Transverse colon (tissue), 4 donors: ENCODE data around the gene RCL1. TPM values are rescaled to one million over a fixed set of nuclear protein-coding genes. Genes with fewer than 3 reads are reported as not detected.

Experiments
- DNase-seq: peaks from one replicate; pipeline ENCODE4 v3.0.0-alpha.2; 2019
- H3K27ac ChIP-seq, 4 donors: fragments of 200-600 bp; sonication (generic); 2 replicates each; pipeline ENCODE4 v1.5.1; 2016 to 2018; ENCODE audit warnings: inconsistent platforms in 4 of 4
- H3K27me3 ChIP-seq: fragments of 200-600 bp; sonication (generic); 2 replicates; pipeline ENCODE4 v1.5.1; 2017; ENCODE audit warnings: inconsistent platforms
- H3K36me3 ChIP-seq, 4 donors: fragments of 200-600 bp; sonication (generic); 2 replicates each; pipeline ENCODE4 v1.5.1; 2017 to 2019; ENCODE audit warnings: inconsistent platforms in 4 of 4
- H3K4me1 ChIP-seq, 4 donors: fragments of 200-600 bp; sonication (generic); 2 replicates each; pipeline ENCODE4 v1.5.1; 2017 to 2020; ENCODE audit warnings: inconsistent platforms in 4 of 4
- H3K4me3 ChIP-seq, 4 donors: fragments of 200-600 bp; sonication (generic); 1 replicate in 1 of 4; 2 replicates in 3 of 4; pipeline versions ENCODE4 v1.5.1 to v1.6.1; 2017 to 2019; ENCODE audit warnings: inconsistent platforms in 4 of 4
- H3K9me3 ChIP-seq, 2 donors: fragments of 200-600 bp; sonication (generic); 2 replicates each; pipeline ENCODE4 v1.5.1; 2017 to 2019; ENCODE audit warnings: inconsistent platforms in 2 of 2
- CTCF ChIP-seq, 5 experiments: fragments of 200-600 bp in 3 of 5; fragments of 450-650 bp in 2 of 5; sonication (generic) in 3 of 5; IDR thresholded peaks; 1 replicate in 2 of 5; 2 replicates in 3 of 5; pipeline ENCODE4 v1.5.1; 2016 to 2017; ENCODE audit warnings: antibody characterized with exemption in 5 of 5, inconsistent platforms in 3 of 5, mild to moderate bottlenecking in 2 of 5, moderate library complexity in 1 of 5
- EP300 ChIP-seq: sonication (generic); formaldehyde crosslinking; IDR thresholded peaks from one replicate; pipeline ENCODE4 v1.6.1; 2017; ENCODE audit warnings: antibody characterized with exemption, low read depth
- POLR2A ChIP-seq: fragments of 450-650 bp; IDR thresholded peaks from one replicate; pipeline ENCODE4 v1.6.1; 2016; ENCODE audit warnings: antibody characterized with exemption, mild to moderate bottlenecking, moderate library complexity
- POLR2AphosphoS5 ChIP-seq, 3 donors: sonication (generic); formaldehyde crosslinking; IDR thresholded peaks; one replicate each; pipeline ENCODE4 v1.6.1; 2016; ENCODE audit warnings: antibody characterized with exemption in 3 of 3
- WGBS, 2 donors: methylation state at CpG; one replicate each; pipeline ENCODE4 v1.1.5; 2018; ENCODE audit warnings: low coverage in 1 of 2; 5-methylcytosine and 5-hydroxymethylcytosine counted together
- in situ Hi-C, 4 donors: fragments of 200-750 bp; cut with MboI; loops; one replicate each; pipeline versions ENCODE4 v1.15.0 to v1.15.1; 2017; ENCODE audit warnings: low sequenced_read_pairs in 3 of 4, low pct_ligation_motif_present in 1 of 4, low pct_unique_long_range_greater_than_20kb in 1 of 4
- intact Hi-C: fragments of 100-400 bp; cut with DNase I; formaldehyde crosslinking; loops from one replicate; pipeline ENCODE4 v1.15.1; 2023; ENCODE audit warnings: low total_unique reads
- total RNA-seq, 4 donors: library from RNA; depleted of rRNA; stranded (reverse); fragments of >200 nt; gene quantifications; one replicate each; pipeline ENCODE4 v1.1.0, GENCODE V29; 2016

Gene RCL1
- total RNA-seq, 4 donors from 2014 or later, result 2.6 to 23.5 (median 7.3) TPM

DNA sequence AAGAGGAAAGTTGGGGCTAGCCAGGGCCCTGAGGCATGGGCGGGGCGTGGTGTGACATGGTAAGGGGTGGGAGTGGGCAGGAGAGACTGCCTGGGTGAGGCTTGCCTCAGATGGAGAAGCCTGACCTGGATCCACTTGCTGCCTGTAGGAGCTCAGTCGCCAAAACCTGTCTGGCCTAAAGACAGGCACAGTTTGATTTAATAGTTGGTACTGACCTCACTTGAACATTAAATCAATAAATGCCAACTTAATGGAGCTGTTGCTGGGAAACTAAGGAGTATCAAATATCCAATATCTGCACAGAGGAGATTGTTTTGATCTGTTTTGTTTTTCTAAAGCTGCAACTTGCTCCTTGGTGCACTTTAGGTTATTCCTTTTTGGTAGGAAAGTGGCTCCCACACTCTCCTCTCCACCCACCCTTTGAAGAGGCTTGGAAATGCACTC, 86.4 kb downstream of the RCL1 start:
- Histone ChIP-seq H3K4me1 (no peaks in the 10 kb centered on the region), H3K9me3 (no peaks in the 10 kb centered on the region), H3K27ac (no peak overlapping the region), H3K36me3 (no peaks in the 10 kb centered on the region), H3K4me3 (no peak overlapping the region), H3K27me3 (no peaks in the 10 kb centered on the region)
- DNase-seq, result no peak
- in situ Hi-C loops (no loop called here), intact Hi-C loops (no loop called here)
- no peak for TF ChIP-seq POLR2A
- WGBS, 2 donors, result 90 to 100% methylated on average over 1 to 3 of the region's 3 CpGs

DNA sequence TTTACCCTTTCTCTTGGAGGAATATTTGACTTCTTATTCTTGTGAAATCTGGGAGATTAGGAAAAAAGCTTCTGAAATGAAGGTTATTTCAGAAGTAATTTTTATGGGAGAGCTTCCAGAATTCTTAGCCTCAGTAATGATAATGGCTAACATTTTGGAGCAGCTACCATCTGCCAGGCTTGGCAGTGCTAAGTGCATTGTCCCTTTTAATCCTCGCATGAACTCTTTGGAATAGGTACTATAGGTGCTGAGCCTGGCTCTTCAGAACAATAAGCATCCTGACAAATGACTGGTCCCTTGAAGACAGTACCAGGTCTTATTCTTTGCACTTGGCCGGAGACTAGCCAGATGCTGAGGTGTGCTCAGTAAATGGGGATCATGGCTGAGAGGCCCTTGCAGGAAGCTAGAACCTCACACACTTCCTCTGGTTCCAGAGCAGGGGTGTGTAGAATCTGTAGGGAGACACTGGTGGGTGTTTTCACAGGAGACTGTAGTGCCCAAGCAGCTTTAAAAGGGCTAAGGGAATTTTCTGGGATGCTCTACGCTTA, 90.7 kb downstream of the RCL1 start:
- H3K4me3 ChIP-seq, result no peak overlapping the region
- intact Hi-C loops, result no loop called here
- no peak for DNase-seq
- in situ Hi-C loops, result no loop called here
- H3K27me3 ChIP-seq, result no peaks in the 10 kb centered on the region
- H3K36me3 ChIP-seq, result no peaks in the 10 kb centered on the region
- no peak overlapping the region for H3K27ac ChIP-seq
- H3K9me3 ChIP-seq, result no peaks in the 10 kb centered on the region
- no peaks in the 10 kb centered on the region for H3K4me1 ChIP-seq
- TF ChIP-seq POLR2AphosphoS5 (IDR thresholded peaks at IDR 0.05) (no peak), CTCF (IDR thresholded peaks at IDR 0.05) (no peak)
- WGBS, 2 donors, result 93 to 100% methylated on average over 1 to 3 of the region's 3 CpGs

GRCh38 chr9:4886698-4887097, 94.0 kb downstream of the RCL1 start:
- Histone ChIP-seq H3K4me1 (no peaks in the 10 kb centered on the region), H3K4me3 (no peak overlapping the region), H3K27me3 (no peaks in the 10 kb centered on the region), H3K9me3 (no peaks in the 10 kb centered on the region), H3K27ac (no peak overlapping the region), H3K36me3 (no peaks in the 10 kb centered on the region)
- 64 to 80% methylated on average over 2 to 6 of the region's 6 CpGs for WGBS, 2 donors
- intact Hi-C loops, result no loop called here
- DNase-seq, result no peak
- in situ Hi-C loops, result no loop called here
- no peak for TF ChIP-seq EP300

GRCh38 chr9:4887556-4887955, 94.8 kb downstream of the RCL1 start:
- no peak for TF ChIP-seq POLR2A
- TF ChIP-seq EP300, result no peak
- no peak for TF ChIP-seq POLR2AphosphoS5 (IDR thresholded peaks at IDR 0.05)
- no peak for TF ChIP-seq CTCF (IDR thresholded peaks at IDR 0.05)
- 0 to 67% methylated on average over 1 to 4 of the region's 4 CpGs for WGBS, 2 donors
- Histone ChIP-seq H3K27ac (no peak overlapping the region), H3K36me3 (no peaks in the 10 kb centered on the region), H3K9me3 (no peaks in the 10 kb centered on the region), H3K4me3 (no peak overlapping the region), H3K4me1 (no peaks in the 10 kb centered on the region), H3K27me3 (no peaks in the 10 kb centered on the region)
- in situ Hi-C loops, result no loop called here
- intact Hi-C loops, result no loop called here
- DNase-seq, result no peak

GRCh38 chr9:4890242-4890641, 97.5 kb downstream of the RCL1 start:
- WGBS, 2 donors, result 95 to 100% methylated on average over 2 to 3 of the region's 3 CpGs
- Histone ChIP-seq H3K4me3 (no peak overlapping the region), H3K27me3 (no peaks in the 10 kb centered on the region), H3K9me3 (no peaks in the 10 kb centered on the region), H3K27ac (no peak overlapping the region), H3K36me3 (no peaks in the 10 kb centered on the region), H3K4me1 (no peaks in the 10 kb centered on the region)
- DNase-seq, result no peak
- in situ Hi-C loops (no loop called here), intact Hi-C loops (no loop called here)
- TF ChIP-seq POLR2AphosphoS5 (IDR thresholded peaks at IDR 0.05) (no peak), CTCF (IDR thresholded peaks at IDR 0.05) (no peak), POLR2A (no peak), EP300 (no peak)
